ENCODE results near the gene SNAPC4.

Gene SNAPC4

GRCh38 chr9:136397643-136398042 is 2.3 kb downstream of the SNAPC4 start:
- in situ Hi-C loops (cut with MboI; ENCODE audit: low pct_unique_long_range_greater_than_20kb, low sequenced_read_pairs, unreplicated experiment), result no loop called here
- no peak for DNase-seq (ENCODE audit: low spot score)
- TF ChIP-seq, protein P1, sequence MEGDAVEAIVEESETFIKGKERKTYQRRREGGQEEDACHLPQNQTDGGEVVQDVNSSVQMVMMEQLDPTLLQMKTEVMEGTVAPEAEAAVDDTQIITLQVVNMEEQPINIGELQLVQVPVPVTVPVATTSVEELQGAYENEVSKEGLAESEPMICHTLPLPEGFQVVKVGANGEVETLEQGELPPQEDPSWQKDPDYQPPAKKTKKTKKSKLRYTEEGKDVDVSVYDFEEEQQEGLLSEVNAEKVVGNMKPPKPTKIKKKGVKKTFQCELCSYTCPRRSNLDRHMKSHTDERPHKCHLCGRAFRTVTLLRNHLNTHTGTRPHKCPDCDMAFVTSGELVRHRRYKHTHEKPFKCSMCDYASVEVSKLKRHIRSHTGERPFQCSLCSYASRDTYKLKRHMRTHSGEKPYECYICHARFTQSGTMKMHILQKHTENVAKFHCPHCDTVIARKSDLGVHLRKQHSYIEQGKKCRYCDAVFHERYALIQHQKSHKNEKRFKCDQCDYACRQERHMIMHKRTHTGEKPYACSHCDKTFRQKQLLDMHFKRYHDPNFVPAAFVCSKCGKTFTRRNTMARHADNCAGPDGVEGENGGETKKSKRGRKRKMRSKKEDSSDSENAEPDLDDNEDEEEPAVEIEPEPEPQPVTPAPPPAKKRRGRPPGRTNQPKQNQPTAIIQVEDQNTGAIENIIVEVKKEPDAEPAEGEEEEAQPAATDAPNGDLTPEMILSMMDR (IDR thresholded peaks at IDR 0.05; ENCODE audit: extremely low read depth, insufficient read depth, missing control alignments), result no peak

- DNase-seq (ENCODE audit: low spot score), result no peak
- TF ChIP-seq, protein P1 (IDR thresholded peaks at IDR 0.05; ENCODE audit: extremely low read depth, insufficient read depth, missing control alignments), result no peak
- in situ Hi-C loops (cut with MboI; ENCODE audit: low pct_unique_long_range_greater_than_20kb, low sequenced_read_pairs, unreplicated experiment), result no loop called here
These were observed 3.8 kb downstream of the SNAPC4 start for GRCh38 chr9:136396219-136396515.

GRCh38 chr9:136395345-136396218 is 4.4 kb downstream of the SNAPC4 start:
- TF ChIP-seq, protein P1 (IDR thresholded peaks at IDR 0.05; ENCODE audit: extremely low read depth, insufficient read depth, missing control alignments), result no peak
- in situ Hi-C loops (cut with MboI; ENCODE audit: low pct_unique_long_range_greater_than_20kb, low sequenced_read_pairs, unreplicated experiment), result no loop called here
- no peak for DNase-seq (ENCODE audit: low spot score)

- TF ChIP-seq, protein P1 (IDR thresholded peaks at IDR 0.05; ENCODE audit: extremely low read depth, insufficient read depth, missing control alignments), result no peak
- no peak for DNase-seq (ENCODE audit: low spot score)
- in situ Hi-C loops (cut with MboI; ENCODE audit: low pct_unique_long_range_greater_than_20kb, low sequenced_read_pairs, unreplicated experiment), result no loop called here
These were observed 5.0 kb downstream of the SNAPC4 start for GRCh38 chr9:136395020-136395340.

GRCh38 chr9:136394312-136395019 is 5.5 kb downstream of the SNAPC4 start:
- no peak for DNase-seq (ENCODE audit: low spot score)
- in situ Hi-C loops (cut with MboI; ENCODE audit: low pct_unique_long_range_greater_than_20kb, low sequenced_read_pairs, unreplicated experiment), result no loop called here
- TF ChIP-seq, protein P1 (IDR thresholded peaks at IDR 0.05; ENCODE audit: extremely low read depth, insufficient read depth, missing control alignments), result no peak

GRCh38 chr9:136393531-136393930 is 6.4 kb downstream of the SNAPC4 start:
- no peak for DNase-seq (ENCODE audit: low spot score)
- TF ChIP-seq, protein P1 (IDR thresholded peaks at IDR 0.05; ENCODE audit: extremely low read depth, insufficient read depth, missing control alignments), result no peak
- in situ Hi-C loops (cut with MboI; ENCODE audit: low pct_unique_long_range_greater_than_20kb, low sequenced_read_pairs, unreplicated experiment), result no loop called here

Measured in GM13977 (cell line).